Astrocyte (in vitro differentiated cells and primary cell): ENCODE measurements around the gene ADSS1. TPM values are rescaled to one million over a fixed set of nuclear protein-coding genes. Genes with fewer than 3 reads are reported as not detected.

ENCODE experiments used
- DNase-seq: peaks from one replicate; pipeline ENCODE4 v3.0.0-alpha.2; 2010; ENCODE audit warnings: low read depth
- FAIRE-seq: peaks from 2 replicates; lab custom pipeline; 2011; peaks lifted over from hg19 to GRCh38; lab: Jason Lieb, UNC
- H2AFZ ChIP-seq: 2 replicates; pipeline ENCODE4 v1.6.0; 2012; ENCODE audit warnings: low read depth, low read length, inconsistent platforms
- H3K27ac ChIP-seq: 2 replicates; pipeline ENCODE4 v1.5.1; 2011; ENCODE audit warnings: low read depth, low read length, inconsistent platforms
- H3K27me3 ChIP-seq: 2 replicates; pipeline ENCODE4 v1.6.0; 2011; ENCODE audit warnings: low read length, inconsistent platforms; ENCODE audit not compliant: insufficient read depth
- H3K36me3 ChIP-seq: 2 replicates; pipeline ENCODE4 v1.5.1; 2011; ENCODE audit warnings: low read length, inconsistent platforms; ENCODE audit not compliant: insufficient read depth
- H3K4me1 ChIP-seq: 2 replicates; pipeline ENCODE4 v1.5.1; 2011; ENCODE audit warnings: low read length, inconsistent platforms; ENCODE audit not compliant: insufficient read depth
- H3K4me2 ChIP-seq: 2 replicates; pipeline ENCODE4 v1.6.0; 2012; ENCODE audit warnings: low read length, inconsistent platforms
- H3K4me3 ChIP-seq: 2 replicates; pipeline ENCODE4 v1.5.1; 2011; ENCODE audit warnings: low read depth, mild to moderate bottlenecking, low read length, inconsistent platforms; ENCODE audit not compliant: insufficient read depth
- H3K79me2 ChIP-seq: 2 replicates; pipeline ENCODE4 v1.6.0; 2012; ENCODE audit warnings: mild to moderate bottlenecking, low read length, inconsistent platforms; ENCODE audit not compliant: insufficient read depth
- H3K9ac ChIP-seq: 2 replicates; pipeline ENCODE4 v1.6.0; 2012; ENCODE audit warnings: mild to moderate bottlenecking, low read length, inconsistent platforms
- H3K9me3 ChIP-seq: 2 replicates; pipeline ENCODE4 v1.5.1; 2012; ENCODE audit warnings: low read depth, mild to moderate bottlenecking, low read length, inconsistent platforms; ENCODE audit not compliant: insufficient read depth
- H4K20me1 ChIP-seq: 2 replicates; pipeline ENCODE4 v1.6.0; 2012; ENCODE audit warnings: low read length, inconsistent platforms; ENCODE audit not compliant: insufficient read depth
- H3K27ac Mint-ChIP-seq: one replicate; pipeline ENCODE4 v1.8.0; 2021; ENCODE audit warnings: mild to moderate bottlenecking, mixed read lengths; ENCODE audit not compliant: unreplicated experiment
- H3K27me3 Mint-ChIP-seq: one replicate; pipeline ENCODE4 v1.8.0; 2021; ENCODE audit warnings: low read depth, mixed read lengths; ENCODE audit not compliant: unreplicated experiment
- H3K36me3 Mint-ChIP-seq: one replicate; pipeline ENCODE4 v1.8.0; 2021; ENCODE audit warnings: low read depth, mixed read lengths; ENCODE audit not compliant: unreplicated experiment
- H3K4me1 Mint-ChIP-seq: one replicate; pipeline ENCODE4 v1.8.0; 2021; ENCODE audit warnings: low read depth, mixed read lengths; ENCODE audit not compliant: unreplicated experiment
- H3K4me3 Mint-ChIP-seq: one replicate; pipeline ENCODE4 v1.8.0; 2021; ENCODE audit warnings: mild to moderate bottlenecking, moderate library complexity, mixed read lengths; ENCODE audit not compliant: unreplicated experiment
- H3K9me3 Mint-ChIP-seq: one replicate; pipeline ENCODE4 v1.8.0; 2021; ENCODE audit warnings: mild to moderate bottlenecking, mixed read lengths; ENCODE audit not compliant: unreplicated experiment
- CTCF ChIP-seq: IDR thresholded peaks from 2 replicates; pipeline ENCODE4 v1.5.1; 2011; ENCODE audit warnings: low read depth, mild to moderate bottlenecking, inconsistent platforms, low read length, moderate library complexity; ENCODE audit not compliant: insufficient read depth
- EZH2 ChIP-seq: IDR thresholded peaks from 2 replicates; pipeline ENCODE4 v1.6.1; 2012; ENCODE audit warnings: mild to moderate bottlenecking, low read length, inconsistent platforms; ENCODE audit not compliant: insufficient read depth
- total RNA-seq: library from RNA; stranded (reverse); gene quantifications from 2 replicates; pipeline ENCODE4 v1.2.1, GENCODE V29; 2021

ADSS1 gene
- total RNA-seq, 1 donor from 2014 or later = 4.4 TPM

DNA sequence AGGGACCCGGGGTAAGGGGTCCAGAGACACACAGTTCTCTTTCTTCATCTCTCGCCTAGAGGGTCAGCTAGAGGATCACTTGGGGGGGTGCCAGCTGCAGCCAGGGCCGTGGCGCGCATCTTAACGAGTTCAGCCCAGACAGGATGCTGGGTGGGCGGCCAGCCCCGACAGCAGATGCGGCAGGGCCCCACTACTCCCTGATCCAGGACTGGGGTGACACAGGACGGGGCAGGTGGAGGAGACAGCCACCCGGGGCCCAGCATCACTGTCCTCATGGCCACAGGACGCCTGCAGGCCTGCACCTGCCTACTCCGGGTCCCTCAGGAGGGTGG lies 58.7 kb downstream of the ADSS1 start:
- H3K79me2 ChIP-seq = peaks cover 49% of the 10 kb centered on the region
- no peaks in the 10 kb centered on the region for H3K36me3 ChIP-seq
- H3K27me3 Mint-ChIP-seq = no peaks in the 10 kb centered on the region
- no peak overlapping the region for H3K27ac ChIP-seq
- peaks cover 94% of the 10 kb centered on the region for H4K20me1 ChIP-seq
- no peak overlapping the region for H3K4me2 ChIP-seq
- no peaks in the 10 kb centered on the region for H3K9me3 ChIP-seq
- peaks cover 2% of the 10 kb centered on the region for H3K36me3 Mint-ChIP-seq
- H3K4me1 ChIP-seq = no peaks in the 10 kb centered on the region
- no peaks in the 10 kb centered on the region for H3K9me3 Mint-ChIP-seq
- H3K9ac ChIP-seq = no peak overlapping the region
- H3K27me3 ChIP-seq = no peaks in the 10 kb centered on the region
- H3K27ac Mint-ChIP-seq = no peak overlapping the region
- no peak for TF ChIP-seq EZH2
- no peak for TF ChIP-seq CTCF
- no peaks in the 10 kb centered on the region for H3K4me1 Mint-ChIP-seq
- H3K4me3 ChIP-seq = no peak overlapping the region
- FAIRE-seq (no peak), DNase-seq (no peak)
- no peak overlapping the region for H3K4me3 Mint-ChIP-seq
- H2AFZ ChIP-seq = no peak overlapping the region

DNA sequence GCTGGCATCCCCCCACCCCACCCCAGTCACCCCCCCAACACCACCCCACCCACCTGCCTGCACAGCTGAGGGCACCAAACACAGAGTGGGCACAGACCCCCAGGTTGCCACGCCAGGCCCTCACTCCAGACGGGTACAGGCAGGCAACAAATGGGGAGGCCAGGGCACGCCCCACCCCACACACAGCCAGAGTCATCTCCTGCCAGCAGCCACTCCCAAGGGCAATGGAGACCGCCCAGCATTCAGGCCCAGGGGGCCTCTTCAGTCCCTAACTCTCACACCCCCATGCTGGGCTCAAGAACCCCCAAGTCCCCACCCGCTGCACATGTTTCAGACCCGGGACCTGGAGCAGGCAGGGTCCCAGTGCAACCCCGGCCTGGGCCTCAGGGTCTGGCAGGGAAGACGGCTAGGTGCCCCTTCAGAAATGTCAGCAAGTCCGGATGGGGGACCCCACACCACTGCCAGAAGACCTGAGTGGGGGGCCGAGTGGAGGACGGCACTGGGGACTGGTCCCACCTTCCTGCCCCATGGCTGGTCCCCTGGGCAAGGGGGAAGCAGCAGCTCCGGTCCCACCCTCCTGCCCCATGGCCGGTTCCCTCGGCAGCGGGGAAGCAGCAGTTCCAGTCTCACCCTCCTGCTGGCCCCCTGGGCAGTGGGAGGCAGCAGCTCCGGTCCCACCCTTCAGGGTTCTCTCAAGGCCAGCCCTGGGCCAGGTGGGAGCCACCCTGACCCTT lies 59.6 kb downstream of the ADSS1 start:
- no peaks in the 10 kb centered on the region for H3K27me3 Mint-ChIP-seq

More for the DNA sequence above, 59.6 kb downstream of the ADSS1 start:
- no peaks in the 10 kb centered on the region for H3K9me3 Mint-ChIP-seq
- peaks cover 2% of the 10 kb centered on the region for H3K36me3 Mint-ChIP-seq
- no peaks in the 10 kb centered on the region for H3K4me1 ChIP-seq
- H3K27ac Mint-ChIP-seq = no peak overlapping the region
- no peaks in the 10 kb centered on the region for H3K4me1 Mint-ChIP-seq
- no peak for DNase-seq
- H3K9me3 ChIP-seq = no peaks in the 10 kb centered on the region
- no peak for TF ChIP-seq EZH2
- TF ChIP-seq CTCF = no peak
- no peak overlapping the region for H3K4me2 ChIP-seq
- H3K27ac ChIP-seq = no peak overlapping the region
- no peaks in the 10 kb centered on the region for H3K36me3 ChIP-seq
- peaks cover 94% of the 10 kb centered on the region for H4K20me1 ChIP-seq
- H3K27me3 ChIP-seq = no peaks in the 10 kb centered on the region
- no peak overlapping the region for H3K4me3 ChIP-seq
- H3K79me2 ChIP-seq = peaks cover 57% of the 10 kb centered on the region
- H2AFZ ChIP-seq = no peak overlapping the region
- no peak for FAIRE-seq
- H3K9ac ChIP-seq = no peak overlapping the region
- H3K4me3 Mint-ChIP-seq = no peak overlapping the region
